ENCODE measurements around the gene CREB3L2.

The CREB3L2 gene

DNA sequence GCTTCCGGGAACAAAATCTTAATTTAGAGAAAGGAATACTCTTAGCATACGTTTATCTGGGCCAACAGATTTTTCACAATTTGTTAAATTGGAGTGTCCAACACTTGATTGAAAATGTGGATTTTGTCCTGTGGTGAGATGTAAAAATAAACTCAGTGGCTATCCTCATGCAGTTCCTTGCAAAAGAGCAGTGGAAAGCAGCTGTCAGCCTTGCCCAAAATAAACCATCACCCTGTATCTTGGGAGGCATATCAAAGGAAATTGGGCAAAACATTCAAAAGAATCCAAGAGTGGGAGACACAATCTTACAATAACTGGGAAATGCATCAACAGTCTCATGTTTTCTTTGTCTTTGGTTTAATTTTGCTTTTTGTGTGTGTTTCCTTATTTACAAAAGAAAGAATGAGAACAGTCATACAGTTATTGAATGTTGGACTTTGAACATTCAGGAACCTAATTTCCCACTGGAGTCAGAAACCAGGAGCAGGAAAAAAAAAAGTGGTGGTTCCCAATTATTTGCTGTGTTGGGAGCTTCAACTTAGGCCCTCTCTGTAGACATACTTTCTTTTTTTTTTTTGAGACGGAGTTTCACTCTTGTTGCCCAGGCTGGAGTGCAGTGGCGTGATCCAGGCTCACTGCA, 110.8 kb downstream of the CREB3L2 start:
- H3K27ac ChIP-seq: no peak overlapping the region

DNA sequence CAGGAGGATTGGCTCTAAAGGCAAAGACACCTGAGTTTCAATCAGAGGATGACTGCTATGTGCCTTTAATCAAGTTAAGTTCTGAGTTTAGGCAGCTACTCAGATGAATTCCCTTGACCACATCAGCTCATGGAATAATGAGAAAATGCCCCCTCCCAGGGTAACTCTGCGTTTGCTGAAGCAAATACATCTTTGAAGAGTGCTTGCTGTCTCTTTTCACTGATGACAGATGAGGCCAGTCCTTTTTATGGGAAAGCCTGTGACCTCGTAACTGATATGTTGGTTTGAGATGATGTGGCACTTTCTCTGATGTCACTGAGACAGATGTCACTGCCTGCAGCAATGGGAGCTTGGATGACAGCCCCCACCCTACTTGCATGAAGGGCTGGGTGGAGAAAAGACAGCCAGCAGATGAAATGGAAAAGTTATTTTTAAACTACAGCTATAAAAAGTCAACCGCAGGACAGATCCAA, 111.4 kb downstream of the CREB3L2 start:
- H3K27ac ChIP-seq: no peak overlapping the region
- no peak for TF ChIP-seq ZFX (IDR thresholded peaks at IDR 0.05)
- TF ChIP-seq, protein P1, sequence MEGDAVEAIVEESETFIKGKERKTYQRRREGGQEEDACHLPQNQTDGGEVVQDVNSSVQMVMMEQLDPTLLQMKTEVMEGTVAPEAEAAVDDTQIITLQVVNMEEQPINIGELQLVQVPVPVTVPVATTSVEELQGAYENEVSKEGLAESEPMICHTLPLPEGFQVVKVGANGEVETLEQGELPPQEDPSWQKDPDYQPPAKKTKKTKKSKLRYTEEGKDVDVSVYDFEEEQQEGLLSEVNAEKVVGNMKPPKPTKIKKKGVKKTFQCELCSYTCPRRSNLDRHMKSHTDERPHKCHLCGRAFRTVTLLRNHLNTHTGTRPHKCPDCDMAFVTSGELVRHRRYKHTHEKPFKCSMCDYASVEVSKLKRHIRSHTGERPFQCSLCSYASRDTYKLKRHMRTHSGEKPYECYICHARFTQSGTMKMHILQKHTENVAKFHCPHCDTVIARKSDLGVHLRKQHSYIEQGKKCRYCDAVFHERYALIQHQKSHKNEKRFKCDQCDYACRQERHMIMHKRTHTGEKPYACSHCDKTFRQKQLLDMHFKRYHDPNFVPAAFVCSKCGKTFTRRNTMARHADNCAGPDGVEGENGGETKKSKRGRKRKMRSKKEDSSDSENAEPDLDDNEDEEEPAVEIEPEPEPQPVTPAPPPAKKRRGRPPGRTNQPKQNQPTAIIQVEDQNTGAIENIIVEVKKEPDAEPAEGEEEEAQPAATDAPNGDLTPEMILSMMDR (conservative IDR thresholded peaks at IDR 0.05): no peak

More for the DNA sequence above, 110.8 kb downstream of the CREB3L2 start:
- TF ChIP-seq, protein P1 (conservative IDR thresholded peaks at IDR 0.05): no peak
- TF ChIP-seq ZFX (IDR thresholded peaks at IDR 0.05): no peak

DNA sequence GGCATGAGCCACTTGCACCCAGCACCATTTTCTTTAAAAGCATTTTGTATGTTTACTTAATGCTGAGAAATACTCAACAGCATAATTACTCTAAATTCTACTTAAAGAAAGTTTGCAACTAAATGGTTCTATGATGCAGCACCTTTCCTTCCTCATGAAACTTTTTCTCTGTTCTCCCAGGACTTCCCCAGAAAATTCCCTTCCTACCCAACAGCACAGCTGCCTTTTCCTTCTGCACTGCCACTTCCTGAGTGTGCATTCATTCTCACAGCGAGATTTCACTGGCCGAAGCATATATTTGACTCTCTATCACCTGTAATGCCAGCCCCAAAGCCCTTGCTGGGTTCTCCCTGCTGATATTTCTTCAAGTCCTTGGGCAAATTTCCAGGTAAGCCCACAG, 113.6 kb downstream of the CREB3L2 start:
- no peak overlapping the region for H3K27ac ChIP-seq
- TF ChIP-seq, protein P1 (conservative IDR thresholded peaks at IDR 0.05): no peak
- no peak for TF ChIP-seq ZFX (IDR thresholded peaks at IDR 0.05)

DNA sequence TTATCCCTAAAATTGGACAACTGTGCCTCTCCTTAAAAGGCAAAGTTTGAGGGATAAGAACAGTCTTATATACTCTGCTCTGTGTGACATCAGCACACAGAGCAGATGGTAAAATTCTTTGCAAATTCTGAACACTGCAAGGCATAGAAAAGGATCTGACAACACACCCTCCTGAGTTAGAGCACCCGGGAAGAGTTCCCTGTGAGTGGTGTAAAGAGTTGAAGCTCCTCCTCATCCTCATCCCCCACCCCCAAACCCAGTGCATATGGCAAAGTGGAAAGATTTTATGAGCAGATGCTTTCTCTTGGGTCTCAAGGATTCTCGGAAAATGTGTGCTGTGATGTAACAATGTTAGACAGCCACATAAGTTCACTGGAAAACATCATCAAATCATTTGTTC, 115.1 kb downstream of the CREB3L2 start:
- TF ChIP-seq, protein P1 (conservative IDR thresholded peaks at IDR 0.05): no peak
- H3K27ac ChIP-seq: no peak overlapping the region

DNA sequence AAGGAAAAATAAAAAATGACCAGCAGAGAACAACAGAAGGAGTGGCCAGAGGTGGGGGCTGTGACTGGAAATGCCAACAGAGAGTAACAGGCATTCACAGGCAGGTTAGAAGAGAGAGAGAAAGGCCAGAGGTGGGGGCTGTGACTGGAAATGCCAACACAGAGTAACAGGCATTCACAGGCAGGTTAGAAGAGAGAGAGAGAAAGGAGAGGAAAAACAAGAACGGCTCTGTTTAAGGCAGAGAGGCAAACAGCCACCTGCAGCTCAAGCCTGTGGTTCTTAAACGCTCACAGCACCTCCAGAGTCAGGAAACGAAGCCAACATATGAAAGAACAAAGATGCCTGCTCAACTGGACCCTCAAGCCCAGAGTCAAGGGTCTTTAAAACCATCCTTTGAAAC, 115.6 kb downstream of the CREB3L2 start:
- H3K27ac ChIP-seq: no peak overlapping the region
- TF ChIP-seq, protein P1 (conservative IDR thresholded peaks at IDR 0.05): no peak
- TF ChIP-seq ZFX (IDR thresholded peaks at IDR 0.05): no peak

DNA sequence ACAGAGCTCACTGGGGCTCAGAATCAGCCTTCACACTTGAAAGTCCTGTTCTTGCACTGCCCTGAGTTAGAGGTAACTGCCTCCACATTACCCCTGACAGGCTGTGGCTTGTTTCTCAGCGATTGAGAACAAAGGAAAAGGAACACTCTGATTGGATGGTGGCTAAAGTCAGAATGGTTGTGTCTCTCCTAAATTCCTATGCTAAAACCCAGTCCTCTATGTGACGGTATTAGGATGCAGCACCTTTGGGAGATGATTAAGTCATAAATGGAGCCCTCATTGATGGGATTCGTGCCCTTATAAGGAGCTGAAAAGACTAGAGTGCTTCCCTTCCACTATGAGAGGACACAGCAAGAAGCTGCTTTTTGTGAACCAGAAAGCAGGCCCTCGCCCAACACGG, 116.2 kb downstream of the CREB3L2 start:
- no peak overlapping the region for H3K27ac ChIP-seq

DNA sequence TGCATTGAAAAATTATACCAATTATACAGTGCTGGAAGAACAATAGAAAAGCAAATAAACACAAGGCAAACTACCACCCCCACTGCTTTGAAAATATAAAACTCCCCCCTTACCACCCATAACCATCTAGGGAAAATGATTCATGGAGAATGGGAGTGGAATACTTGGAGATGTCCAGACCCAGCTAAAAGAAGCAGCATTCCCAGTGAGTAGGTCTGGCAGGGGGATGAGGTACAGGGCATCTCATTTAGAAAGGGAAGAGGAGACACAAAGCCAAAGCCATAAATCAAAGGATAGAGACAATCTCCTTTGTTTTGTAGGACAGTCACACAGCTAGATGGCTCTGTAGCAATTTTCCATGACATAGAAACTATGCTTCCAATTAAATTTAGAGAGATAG, 119.1 kb downstream of the CREB3L2 start:
- no peak for TF ChIP-seq ZFX (IDR thresholded peaks at IDR 0.05)
- H3K27ac ChIP-seq: no peak overlapping the region

More for the DNA sequence above, 116.2 kb downstream of the CREB3L2 start:
- TF ChIP-seq, protein P1 (conservative IDR thresholded peaks at IDR 0.05): no peak
- no peak for TF ChIP-seq ZFX (IDR thresholded peaks at IDR 0.05)

DNA sequence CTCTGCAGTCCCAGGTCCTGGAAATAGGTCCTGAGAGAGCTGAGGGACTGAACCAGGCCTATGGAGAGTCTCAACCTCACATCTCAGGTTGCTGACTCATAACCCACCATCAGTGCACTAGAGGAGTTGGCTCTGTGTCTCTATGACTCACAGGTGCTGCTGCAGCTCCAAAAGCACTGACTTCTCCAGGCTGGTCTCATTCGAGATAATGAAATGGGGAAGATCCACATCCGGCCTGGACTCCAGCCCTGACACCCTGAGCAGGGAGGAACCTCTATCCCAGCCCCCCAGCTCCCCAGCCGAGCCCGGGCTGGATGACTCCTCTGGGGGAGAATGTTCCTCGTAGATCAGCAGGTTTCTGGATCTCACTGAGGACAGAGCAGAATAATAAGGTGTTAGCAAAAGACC, 119.6 kb downstream of the CREB3L2 start:
- TF ChIP-seq ZFX (IDR thresholded peaks at IDR 0.05): no peak
- TF ChIP-seq, protein P1 (conservative IDR thresholded peaks at IDR 0.05): no peak
- H3K27ac ChIP-seq: no peak overlapping the region
